A549 (cell line): Measurements from ENCODE around the gene GAS7.

Experiments
- CBX2 ChIP-seq: fragments of 200-600 bp; sonication (generic); IDR thresholded peaks from 2 replicates; pipeline ENCODE4 v1.6.1; 2016; ENCODE audit warnings: low read depth, mild to moderate bottlenecking, borderline replicate concordance
- CHD2 ChIP-seq: fragments of 150-350 bp; IDR thresholded peaks from 2 replicates; pipeline ENCODE4 v1.6.1; 2014; ENCODE audit warnings: low read length; ENCODE audit not compliant: partially characterized antibody
- CTCF ChIP-seq: fragments of >200 bp; sonication (Bioruptor Twin); formaldehyde crosslinking; IDR thresholded peaks from 3 replicates; pipeline ENCODE4 v1.5.1; 2016
- EHMT2 ChIP-seq: fragments of 200-600 bp; sonication (generic); IDR thresholded peaks from 2 replicates; pipeline ENCODE4 v1.6.1; 2016; ENCODE audit warnings: antibody characterized with exemption, low read depth, mild to moderate bottlenecking, moderate library complexity
- EP300 ChIP-seq, 2 experiments: fragments of >200 bp; sonication (Bioruptor Twin); formaldehyde crosslinking; IDR thresholded peaks; 2 replicates in 1 of 2; 3 replicates in 1 of 2; pipeline ENCODE4 v1.6.1; 2016 to 2017
- MAX ChIP-seq: IDR thresholded peaks from 2 replicates; pipeline ENCODE4 v1.6.1; 2012
- POLR2AphosphoS2 ChIP-seq: conservative IDR thresholded peaks from 2 replicates; pipeline ENCODE4 v1.6.1; 2012; ENCODE audit warnings: low read length, improper control_type of control experiment, inconsistent platforms
- RCOR1 ChIP-seq: fragments of 150-350 bp; IDR thresholded peaks from 2 replicates; pipeline ENCODE4 v1.6.1; 2014; ENCODE audit warnings: antibody characterized with exemption, low read length, low read depth
- SMC3 ChIP-seq: fragments of >200 bp; sonication (Bioruptor Twin); formaldehyde crosslinking; IDR thresholded peaks from 3 replicates; pipeline ENCODE4 v1.6.1; 2018; ENCODE audit warnings: inconsistent platforms
- TF ChIP-seq, protein P1 (sequence below): fragments of 150-350 bp; IDR thresholded peaks from 2 replicates; pipeline ENCODE4 v1.6.1; 2014; ENCODE audit warnings: low read depth, mild to moderate bottlenecking, low read length

GRCh38 chr17:10003705-10004104 is 194.7 kb downstream of the GAS7 start:
- TF ChIP-seq CTCF: no peak
- no peak for TF ChIP-seq CHD2
- TF ChIP-seq, protein P1, sequence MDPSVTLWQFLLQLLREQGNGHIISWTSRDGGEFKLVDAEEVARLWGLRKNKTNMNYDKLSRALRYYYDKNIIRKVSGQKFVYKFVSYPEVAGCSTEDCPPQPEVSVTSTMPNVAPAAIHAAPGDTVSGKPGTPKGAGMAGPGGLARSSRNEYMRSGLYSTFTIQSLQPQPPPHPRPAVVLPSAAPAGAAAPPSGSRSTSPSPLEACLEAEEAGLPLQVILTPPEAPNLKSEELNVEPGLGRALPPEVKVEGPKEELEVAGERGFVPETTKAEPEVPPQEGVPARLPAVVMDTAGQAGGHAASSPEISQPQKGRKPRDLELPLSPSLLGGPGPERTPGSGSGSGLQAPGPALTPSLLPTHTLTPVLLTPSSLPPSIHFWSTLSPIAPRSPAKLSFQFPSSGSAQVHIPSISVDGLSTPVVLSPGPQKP: no peak
- TF ChIP-seq RCOR1: no peak
- TF ChIP-seq SMC3: no peak
- TF ChIP-seq EHMT2: no peak
- TF ChIP-seq MAX: no peak
- no peak for TF ChIP-seq POLR2AphosphoS2
- TF ChIP-seq CBX2: no peak
- TF ChIP-seq EP300 (IDR thresholded peaks at IDR 0.05): no peak
